GM12875 (cell line): ENCODE results near the gene MAPK12.
A peak's percentile ranks its signal among the peaks of the same experiment; 100 is the strongest.
"Not testable (repeated sequence)": the region's sequence is repeated elsewhere in the genome, so short reads cannot be mapped to it uniquely, and the experiment has no call there.

Experiments used
- H3K4me3 ChIP-seq: one replicate; pipeline ENCODE4 v1.5.1; 2011; ENCODE audit warnings: low read depth, low read length, control low read depth
- TF ChIP-seq, protein P1 (sequence below): IDR thresholded peaks from 2 replicates; pipeline ENCODE4 v1.5.1; 2011; ENCODE audit warnings: low read depth, mild to moderate bottlenecking, control low read depth, inconsistent platforms, low read length, moderate library complexity, borderline replicate concordance; ENCODE audit not compliant: insufficient read depth

Gene MAPK12

DNA sequence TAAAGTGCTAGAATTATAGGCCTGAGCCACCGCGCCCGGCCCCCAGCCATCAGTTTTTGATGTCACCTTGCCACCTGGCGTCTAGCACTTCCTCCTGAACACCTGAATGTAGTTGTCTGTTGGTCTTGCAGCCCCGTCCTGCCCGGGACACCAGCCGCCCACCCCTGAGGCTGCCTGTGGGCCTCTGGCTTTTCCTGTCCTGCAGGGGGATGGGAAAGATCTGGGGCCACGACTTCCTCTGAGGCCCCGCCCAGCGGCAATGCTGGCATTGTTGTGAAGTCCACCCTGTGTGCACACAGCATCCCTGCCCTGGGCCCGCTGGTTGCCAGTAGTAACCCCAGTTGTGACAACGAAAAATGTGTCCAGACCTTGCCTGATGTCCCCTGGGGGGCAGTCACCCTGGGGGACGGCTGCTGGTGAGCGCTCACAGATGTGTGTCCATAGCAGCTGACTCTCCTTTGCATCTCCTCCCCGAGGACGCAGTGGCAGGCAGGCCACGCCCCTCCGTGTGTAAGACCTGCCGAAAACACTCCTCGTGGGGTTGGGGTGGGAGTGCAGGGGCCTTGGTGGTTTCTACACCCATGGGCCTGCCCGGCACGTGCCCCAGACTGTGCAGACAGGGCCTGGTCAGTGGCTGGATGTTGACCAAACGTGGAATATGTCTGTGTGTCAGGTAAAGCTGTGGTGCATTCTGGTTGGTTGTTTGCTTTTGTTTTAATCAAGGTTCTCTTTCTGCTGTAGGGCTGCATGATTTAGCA is 53.9 kb downstream of the MAPK12 start:
- no peak overlapping the region for H3K4me3 ChIP-seq
- TF ChIP-seq, protein P1, sequence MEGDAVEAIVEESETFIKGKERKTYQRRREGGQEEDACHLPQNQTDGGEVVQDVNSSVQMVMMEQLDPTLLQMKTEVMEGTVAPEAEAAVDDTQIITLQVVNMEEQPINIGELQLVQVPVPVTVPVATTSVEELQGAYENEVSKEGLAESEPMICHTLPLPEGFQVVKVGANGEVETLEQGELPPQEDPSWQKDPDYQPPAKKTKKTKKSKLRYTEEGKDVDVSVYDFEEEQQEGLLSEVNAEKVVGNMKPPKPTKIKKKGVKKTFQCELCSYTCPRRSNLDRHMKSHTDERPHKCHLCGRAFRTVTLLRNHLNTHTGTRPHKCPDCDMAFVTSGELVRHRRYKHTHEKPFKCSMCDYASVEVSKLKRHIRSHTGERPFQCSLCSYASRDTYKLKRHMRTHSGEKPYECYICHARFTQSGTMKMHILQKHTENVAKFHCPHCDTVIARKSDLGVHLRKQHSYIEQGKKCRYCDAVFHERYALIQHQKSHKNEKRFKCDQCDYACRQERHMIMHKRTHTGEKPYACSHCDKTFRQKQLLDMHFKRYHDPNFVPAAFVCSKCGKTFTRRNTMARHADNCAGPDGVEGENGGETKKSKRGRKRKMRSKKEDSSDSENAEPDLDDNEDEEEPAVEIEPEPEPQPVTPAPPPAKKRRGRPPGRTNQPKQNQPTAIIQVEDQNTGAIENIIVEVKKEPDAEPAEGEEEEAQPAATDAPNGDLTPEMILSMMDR, result no peak

DNA sequence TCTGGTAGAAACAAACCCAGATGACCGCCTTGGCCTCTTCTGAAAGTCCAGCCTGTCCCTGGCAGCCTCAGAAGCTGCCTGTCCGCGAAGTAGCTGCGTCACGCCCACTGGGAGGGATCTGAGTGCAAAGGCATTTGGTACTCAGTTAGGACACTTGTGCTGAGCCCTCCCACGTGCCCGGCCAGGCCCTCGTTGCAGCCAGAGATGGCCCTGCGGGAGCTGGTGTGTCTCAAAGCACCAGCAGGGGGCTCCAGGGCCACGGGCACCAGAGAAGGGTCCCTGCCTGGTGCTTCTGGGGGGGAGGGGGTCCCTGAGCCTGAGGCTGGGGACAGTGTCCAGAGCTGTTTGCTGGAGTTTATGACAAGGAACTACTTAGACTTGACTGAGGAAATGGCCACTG is 54.9 kb downstream of the MAPK12 start:
- H3K4me3 ChIP-seq, result no peak overlapping the region
- TF ChIP-seq, protein P1, result peak; percentile 57

DNA sequence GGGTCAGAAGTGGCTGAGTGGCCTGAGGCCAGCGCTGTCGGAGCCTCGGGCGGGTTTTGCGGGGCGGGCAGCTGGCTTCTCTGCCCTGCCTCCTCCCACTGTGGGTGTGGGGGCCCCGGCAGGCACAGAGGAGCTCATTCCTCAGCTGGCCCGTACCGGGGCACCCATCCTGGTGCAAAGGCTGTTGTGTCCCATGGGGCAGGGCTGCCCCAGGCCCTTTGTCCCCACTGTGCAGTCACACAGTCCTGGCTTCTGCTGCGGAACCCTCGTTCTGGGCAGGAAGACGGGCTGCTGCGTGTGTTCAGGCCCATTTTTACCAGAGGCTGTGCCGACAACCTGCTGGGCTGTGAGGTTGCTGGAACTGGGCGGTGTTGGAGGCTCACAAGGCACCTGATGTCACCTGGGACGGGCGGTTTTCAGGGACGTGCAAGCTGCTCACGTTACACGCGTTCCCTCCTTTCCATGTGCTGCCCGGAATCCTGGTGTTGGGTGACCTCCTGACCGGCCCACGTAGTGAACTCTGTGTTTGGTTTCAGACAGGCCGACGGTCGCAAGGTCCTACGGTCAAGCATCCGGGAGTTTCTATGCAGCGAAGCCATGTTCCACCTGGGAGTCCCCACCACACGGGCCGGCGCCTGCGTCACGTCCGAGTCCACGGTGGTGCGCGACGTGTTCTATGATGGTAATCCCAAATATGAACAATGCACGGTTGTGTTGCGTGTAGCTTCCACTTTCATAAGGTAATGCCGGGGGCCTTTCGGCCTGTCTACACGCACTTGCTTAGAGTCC is 55.5 kb downstream of the MAPK12 start:
- TF ChIP-seq, protein P1, result no peak
- no peak overlapping the region for H3K4me3 ChIP-seq

- H3K4me3 ChIP-seq, result not testable (repeated sequence)
These were observed 56.5 kb downstream of the MAPK12 start for GRCh38 chr22:50204998-50205397.

GRCh38 chr22:50204571-50204970 is 56.9 kb downstream of the MAPK12 start:
- H3K4me3 ChIP-seq, result no peak overlapping the region
- TF ChIP-seq, protein P1, result no peak

DNA sequence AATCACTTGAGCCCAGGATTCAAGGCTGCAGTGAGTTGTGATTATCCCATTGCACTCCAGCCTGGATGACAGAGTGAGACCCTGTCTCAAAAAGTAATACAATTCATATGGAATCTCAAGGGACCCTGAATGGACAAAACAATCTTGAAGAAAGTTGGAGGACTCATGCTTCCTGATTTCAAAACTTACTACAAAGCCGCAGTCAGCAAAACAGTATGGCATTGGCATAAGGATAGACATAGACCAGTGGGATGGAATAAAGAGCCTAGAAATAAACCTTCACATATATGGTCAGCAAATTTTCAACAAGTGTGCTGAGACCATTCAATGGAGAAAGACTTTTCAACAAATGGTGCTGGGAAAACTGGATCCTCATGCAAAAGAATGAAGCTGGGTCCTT is 58.2 kb downstream of the MAPK12 start:
- TF ChIP-seq, protein P1, result no peak
- H3K4me3 ChIP-seq, result no peak overlapping the region
